NCI-H146 treated with DMSO at 0.1 percent for 48 hours (cell line): ENCODE data around the gene MTM1.

Experiments used
- DNase-seq: peaks from one replicate; lab custom pipeline; 2025; ENCODE audit not compliant: unreplicated experiment; lab: John Stamatoyannopoulos, UW

The MTM1 gene

GRCh38 chrX:150651906-150652305 lies 83.5 kb downstream of the MTM1 start:
- DNase-seq, result no peak

GRCh38 chrX:150655788-150656187 lies 87.4 kb downstream of the MTM1 start:
- no peak for DNase-seq

GRCh38 chrX:150663073-150663472 lies 94.7 kb downstream of the MTM1 start:
- DNase-seq, result no peak

GRCh38 chrX:150664290-150664689 lies 95.9 kb downstream of the MTM1 start:
- peak; percentile 36 for DNase-seq

- DNase-seq, result no peak
These were observed 107.8 kb downstream of the MTM1 start for GRCh38 chrX:150676221-150676620.

GRCh38 chrX:150680974-150681373 lies 112.6 kb downstream of the MTM1 start:
- DNase-seq, result no peak

- DNase-seq, result no peak
These were observed 114.7 kb downstream of the MTM1 start for GRCh38 chrX:150683112-150683511.

GRCh38 chrX:150683536-150684146 lies 115.2 kb downstream of the MTM1 start:
- DNase-seq, result peak; percentile 13

- no peak for DNase-seq
These were observed 120.6 kb downstream of the MTM1 start for GRCh38 chrX:150688911-150689451.

GRCh38 chrX:150690126-150690525 lies 121.7 kb downstream of the MTM1 start:
- no peak for DNase-seq

- no peak for DNase-seq
These were observed 123.9 kb downstream of the MTM1 start for GRCh38 chrX:150692296-150692695.

- peak; percentile 11 for DNase-seq
These were observed 124.7 kb downstream of the MTM1 start, which contains the start of gene MTMR1 for GRCh38 chrX:150692831-150693724. TSS of gene MTMR1 (plus strand) at chrX:150693396. CDS start at chrX:150693531, 135 bp downstream.

GRCh38 chrX:150693725-150694574 lies 125.5 kb downstream of the MTM1 start:
- peak; percentile 52 for DNase-seq

GRCh38 chrX:150694738-150695410 lies 126.5 kb downstream of the MTM1 start:
- DNase-seq, result no peak

GRCh38 chrX:150696331-150696730 lies 127.9 kb downstream of the MTM1 start:
- no peak for DNase-seq

- DNase-seq, result no peak
These were observed 128.4 kb downstream of the MTM1 start for GRCh38 chrX:150696866-150697265.

- no peak for DNase-seq
These were observed 129.2 kb downstream of the MTM1 start for GRCh38 chrX:150697641-150698040.

- DNase-seq, result no peak
These were observed 130.6 kb downstream of the MTM1 start for GRCh38 chrX:150698981-150699380.

- DNase-seq, result no peak
These were observed 131.7 kb downstream of the MTM1 start for GRCh38 chrX:150700107-150700506.

GRCh38 chrX:150701377-150701776 lies 133.0 kb downstream of the MTM1 start:
- DNase-seq, result no peak
